HUES6 (cell line): Measurements from ENCODE around the gene MFAP4.

Source experiments
- H3K27ac ChIP-seq: 2 replicates; pipeline ENCODE4 v1.7.0; 2013; ENCODE audit warnings: low read depth, mild to moderate bottlenecking, low read length, inconsistent platforms
- H3K27me3 ChIP-seq: 2 replicates; pipeline ENCODE4 v1.6.1; 2013; ENCODE audit warnings: low read length; ENCODE audit not compliant: control insufficient read depth, insufficient read depth
- H3K36me3 ChIP-seq: 2 replicates; pipeline ENCODE4 v1.6.1; 2013; ENCODE audit warnings: low read length; ENCODE audit not compliant: control insufficient read depth, insufficient read depth
- H3K4me1 ChIP-seq: 2 replicates; pipeline ENCODE4 v1.6.1; 2013; ENCODE audit warnings: low read length; ENCODE audit not compliant: control insufficient read depth, insufficient read depth
- H3K4me3 ChIP-seq: 2 replicates; pipeline ENCODE4 v1.5.1; 2013; ENCODE audit warnings: low read depth, low read length
- H3K9ac ChIP-seq: one replicate; pipeline ENCODE4 v1.6.1; 2013; ENCODE audit warnings: mild to moderate bottlenecking, low read length
- H3K9me3 ChIP-seq: 2 replicates; pipeline ENCODE4 v1.6.1; 2013; ENCODE audit warnings: low read depth, low read length; ENCODE audit not compliant: control insufficient read depth, insufficient read depth

The MFAP4 gene

DNA sequence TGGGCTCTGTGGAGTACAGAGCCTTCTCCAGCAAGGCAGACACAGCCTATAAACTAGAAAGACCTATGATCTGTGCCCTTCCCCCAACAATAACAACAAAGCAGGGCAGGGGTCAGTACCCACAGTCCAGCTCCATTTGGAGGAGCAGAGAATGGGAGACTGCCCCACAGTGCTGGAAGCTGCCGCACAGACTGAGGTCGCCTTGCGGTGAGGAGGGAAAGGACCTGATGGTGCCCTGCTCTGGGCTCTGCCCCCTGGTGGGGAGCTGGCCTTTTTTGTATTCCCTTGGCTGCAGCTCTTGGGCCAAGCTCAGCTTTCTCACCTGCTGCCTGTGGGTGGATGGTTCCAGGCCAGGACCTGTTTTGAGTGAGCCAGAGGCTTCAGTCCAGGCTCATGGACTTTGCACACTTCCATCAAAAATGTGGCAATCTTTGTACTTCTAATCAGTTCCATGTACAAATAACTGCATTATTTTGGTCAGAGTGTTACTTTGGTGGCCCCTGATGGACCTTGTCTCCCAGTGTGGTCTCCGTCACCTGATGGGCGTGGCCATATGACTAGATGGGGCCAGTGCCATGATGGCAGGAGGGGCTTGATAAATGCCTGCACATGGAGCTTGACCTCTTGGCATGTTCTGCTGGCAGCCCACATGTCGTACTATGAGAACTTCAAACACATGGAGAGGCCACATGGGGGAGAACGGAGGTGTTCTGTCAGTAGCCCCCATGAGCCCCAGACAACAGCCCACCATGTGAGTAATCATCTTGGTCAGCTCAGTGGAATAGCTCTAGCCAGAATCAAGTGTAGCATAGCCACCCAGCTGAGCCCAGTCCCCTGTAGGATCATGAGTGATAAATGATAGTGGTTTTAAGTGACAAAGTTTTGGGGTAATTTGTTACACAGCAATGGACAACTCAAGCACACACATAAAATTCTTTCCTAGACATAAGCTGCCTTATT, 48.7 kb downstream of the MFAP4 start:
- Histone ChIP-seq H3K4me3 (no peak overlapping the region), H3K9ac (no peak overlapping the region), H3K9me3 (no peaks in the 10 kb centered on the region), H3K27me3 (no peaks in the 10 kb centered on the region), H3K4me1 (peaks cover 42% of the 10 kb centered on the region), H3K27ac (no peak overlapping the region), H3K36me3 (peaks cover 12% of the 10 kb centered on the region)

DNA sequence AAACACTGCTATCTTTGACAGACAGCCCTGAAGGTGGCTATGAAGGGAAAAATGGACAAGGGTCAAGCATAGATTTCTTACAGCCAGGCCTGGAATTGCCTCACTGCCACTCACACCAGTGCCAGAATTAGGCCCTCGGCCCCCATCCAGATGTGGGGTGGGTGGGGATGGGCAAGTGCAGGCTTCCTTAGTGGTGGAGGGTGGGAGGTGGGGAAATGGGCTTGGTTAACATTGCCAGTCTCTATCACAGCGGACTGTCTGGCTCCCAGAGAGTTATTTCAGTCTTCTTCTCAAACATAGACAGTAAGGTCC, 49.3 kb downstream of the MFAP4 start:
- no peaks in the 10 kb centered on the region for H3K27me3 ChIP-seq
- H3K36me3 ChIP-seq, result peaks cover 18% of the 10 kb centered on the region
- no peak overlapping the region for H3K4me3 ChIP-seq
- H3K9ac ChIP-seq, result no peak overlapping the region
- no peak overlapping the region for H3K27ac ChIP-seq
- peaks cover 43% of the 10 kb centered on the region for H3K4me1 ChIP-seq
- H3K9me3 ChIP-seq, result no peaks in the 10 kb centered on the region

DNA sequence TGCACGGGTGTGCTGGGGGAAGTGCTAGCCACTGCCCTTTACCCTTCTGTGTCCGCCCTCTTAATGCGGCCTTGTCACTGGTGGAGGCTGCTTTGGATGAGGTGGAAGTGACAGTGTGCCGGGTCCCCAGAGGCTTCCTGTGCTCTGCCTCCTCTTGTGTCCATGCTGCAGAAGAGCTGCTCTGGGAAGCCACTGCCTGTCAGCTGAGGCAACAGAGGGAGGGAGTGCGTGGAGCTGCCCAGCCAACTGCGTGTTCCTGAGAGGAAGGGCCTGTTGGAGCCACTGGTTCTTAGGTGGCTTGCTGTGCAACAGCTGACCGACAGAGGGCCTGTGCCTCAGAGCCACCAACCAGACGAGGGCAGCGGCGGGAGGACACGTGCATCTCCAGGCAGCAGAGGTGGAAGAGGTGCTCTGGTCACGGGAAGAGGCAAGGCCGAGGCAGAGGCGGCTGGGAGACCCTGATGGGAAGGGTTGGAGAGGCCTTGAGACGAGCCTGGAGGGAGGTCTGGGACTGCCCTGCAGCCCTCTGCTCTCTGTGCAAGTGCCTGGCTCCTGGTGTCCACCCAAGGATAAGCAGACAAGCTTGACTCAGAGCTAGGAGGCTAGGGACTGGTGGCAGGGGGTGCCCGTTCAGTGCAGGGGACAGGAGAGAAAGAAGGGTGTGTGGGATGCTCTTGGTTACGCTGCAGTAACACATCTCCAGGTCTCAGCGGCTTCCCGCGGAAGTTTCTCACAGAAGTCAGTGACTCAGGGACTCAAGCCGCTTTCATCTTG, 49.9 kb downstream of the MFAP4 start:
- H3K36me3 ChIP-seq, result peaks cover 22% of the 10 kb centered on the region
- no peaks in the 10 kb centered on the region for H3K27me3 ChIP-seq
- no peak overlapping the region for H3K27ac ChIP-seq

GRCh38 chr17:19335951-19336631, 50.9 kb downstream of the MFAP4 start:
- no peak overlapping the region for H3K9ac ChIP-seq
- no peak overlapping the region for H3K4me3 ChIP-seq
- peaks cover 34% of the 10 kb centered on the region for H3K4me1 ChIP-seq
- H3K9me3 ChIP-seq, result no peaks in the 10 kb centered on the region
- no peaks in the 10 kb centered on the region for H3K27me3 ChIP-seq
- H3K36me3 ChIP-seq, result peaks cover 33% of the 10 kb centered on the region
- H3K27ac ChIP-seq, result no peak overlapping the region

More for the DNA sequence above, 49.9 kb downstream of the MFAP4 start:
- Histone ChIP-seq H3K4me3 (no peak overlapping the region), H3K9me3 (no peaks in the 10 kb centered on the region), H3K4me1 (peaks cover 40% of the 10 kb centered on the region), H3K9ac (no peak overlapping the region)

- Histone ChIP-seq H3K4me1 (peaks cover 30% of the 10 kb centered on the region), H3K9ac (no peak overlapping the region), H3K27ac (no peak overlapping the region), H3K4me3 (no peak overlapping the region), H3K36me3 (peaks cover 44% of the 10 kb centered on the region), H3K27me3 (no peaks in the 10 kb centered on the region), H3K9me3 (no peaks in the 10 kb centered on the region)
These were observed 52.7 kb downstream of the MFAP4 start for GRCh38 chr17:19334331-19334730.

DNA sequence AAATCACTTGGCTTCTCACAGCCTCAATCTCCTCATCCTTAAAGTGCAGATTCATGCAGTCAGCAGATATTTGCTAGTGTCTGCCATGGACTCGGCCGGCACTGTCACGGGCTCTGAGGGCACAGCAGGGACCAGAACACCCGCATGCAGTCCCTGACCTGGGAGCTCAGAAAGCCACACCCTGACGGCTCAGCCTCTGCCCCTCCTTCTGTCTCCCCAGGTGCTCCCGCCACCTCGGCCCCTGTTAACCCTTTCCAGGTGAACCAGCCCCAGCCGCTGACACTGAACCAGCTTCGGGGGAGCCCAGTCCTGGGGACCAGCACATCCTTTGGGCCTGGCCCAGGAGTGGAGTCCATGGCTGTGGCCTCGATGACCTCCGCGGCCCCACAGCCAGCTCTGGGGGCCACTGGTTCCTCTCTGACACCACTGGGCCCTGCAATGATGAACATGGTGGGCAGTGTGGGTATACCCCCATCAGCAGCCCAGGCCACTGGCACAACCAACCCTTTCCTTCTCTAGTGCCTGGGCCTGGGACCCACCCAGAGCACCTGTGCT, 53.2 kb downstream of the MFAP4 start:
- peaks cover 49% of the 10 kb centered on the region for H3K36me3 ChIP-seq
- no peak overlapping the region for H3K4me3 ChIP-seq
- H3K27ac ChIP-seq, result no peak overlapping the region
- H3K9ac ChIP-seq, result no peak overlapping the region
- H3K27me3 ChIP-seq, result no peaks in the 10 kb centered on the region
- H3K9me3 ChIP-seq, result no peaks in the 10 kb centered on the region
- peaks cover 25% of the 10 kb centered on the region for H3K4me1 ChIP-seq
